HEK293T (cell line): ENCODE results near the gene SPATA13.

Experiments used
- ARNT ChIP-seq: fragments of 450-650 bp; IDR thresholded peaks from 2 replicates; pipeline ENCODE4 v1.6.1; 2017; ENCODE audit warnings: mild to moderate bottlenecking
- BHLHE40 ChIP-seq: fragments of 450-650 bp; IDR thresholded peaks from 2 replicates; pipeline ENCODE4 v1.6.1; 2016; ENCODE audit warnings: mild to moderate bottlenecking, moderate library complexity, borderline replicate concordance
- HDGF ChIP-seq: fragments of 450-650 bp; IDR thresholded peaks from 2 replicates; pipeline ENCODE4 v1.6.1; 2017; ENCODE audit warnings: antibody characterized with exemption, borderline replicate concordance
- SUZ12 ChIP-seq: fragments of 450-650 bp; IDR thresholded peaks from 2 replicates; pipeline ENCODE4 v1.6.1; 2016; ENCODE audit warnings: mild to moderate bottlenecking

DNA sequence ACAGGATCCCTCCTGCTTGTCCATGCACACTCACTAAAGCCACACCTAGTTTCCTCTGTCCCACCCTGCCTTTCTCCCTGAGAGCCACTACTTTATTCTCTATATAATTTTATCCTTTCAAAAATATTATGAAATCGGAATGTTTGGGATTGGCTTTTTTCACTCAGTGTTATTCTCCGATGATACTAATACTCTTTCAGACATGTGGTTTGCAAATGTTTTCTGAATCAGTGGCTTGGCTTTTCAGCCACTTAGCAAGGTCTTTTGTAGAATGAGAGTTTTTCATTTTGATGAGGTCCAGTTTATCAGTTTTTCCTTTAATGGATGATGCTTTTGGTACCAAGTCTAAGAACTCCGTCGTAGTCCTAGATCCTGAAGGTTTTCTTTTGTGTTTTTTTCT, 11.6 kb downstream of the SPATA13 start:
- TF ChIP-seq HDGF (no peak), BHLHE40 (no peak), ARNT (no peak), SUZ12 (no peak)
